IPS-15b (cell line): ENCODE results near the gene ZNF226.
"Not testable (repeated sequence)": the region's sequence is repeated elsewhere in the genome, so short reads cannot be mapped to it uniquely, and the experiment has no call there.

Experiments
- H3K27me3 ChIP-seq: one replicate; pipeline ENCODE4 v1.6.1; 2013; ENCODE audit warnings: low read length; ENCODE audit not compliant: control insufficient read depth, insufficient read depth
- H3K36me3 ChIP-seq: one replicate; pipeline ENCODE4 v1.6.1; 2013; ENCODE audit warnings: low read length; ENCODE audit not compliant: control insufficient read depth, insufficient read depth
- H3K4me1 ChIP-seq: one replicate; pipeline ENCODE4 v1.6.1; 2013; ENCODE audit warnings: mild to moderate bottlenecking, low read length; ENCODE audit not compliant: control insufficient read depth, insufficient read depth
- H3K4me3 ChIP-seq: one replicate; pipeline ENCODE4 v1.5.1; 2013; ENCODE audit warnings: low read depth, low read length
- H3K9ac ChIP-seq: one replicate; pipeline ENCODE4 v1.6.1; 2013; ENCODE audit warnings: low read depth, mild to moderate bottlenecking, low read length
- H3K9me3 ChIP-seq: one replicate; pipeline ENCODE4 v1.6.1; 2013; ENCODE audit warnings: mild to moderate bottlenecking, low read length; ENCODE audit not compliant: control insufficient read depth, insufficient read depth

ZNF226 gene

DNA sequence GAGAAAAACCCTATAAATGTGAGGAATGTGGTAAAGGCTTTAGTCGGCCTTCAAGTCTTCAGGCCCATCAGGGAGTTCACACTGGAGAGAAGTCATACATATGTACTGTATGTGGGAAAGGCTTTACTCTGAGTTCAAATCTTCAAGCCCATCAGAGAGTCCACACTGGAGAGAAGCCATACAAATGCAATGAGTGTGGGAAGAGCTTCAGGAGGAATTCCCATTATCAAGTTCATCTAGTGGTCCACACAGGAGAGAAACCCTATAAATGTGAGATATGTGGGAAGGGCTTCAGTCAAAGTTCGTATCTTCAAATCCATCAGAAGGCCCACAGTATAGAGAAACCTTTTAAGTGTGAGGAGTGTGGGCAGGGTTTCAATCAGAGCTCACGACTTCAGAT is 11.7 kb downstream of the ZNF226 start:
- peaks cover 9% of the 10 kb centered on the region for H3K9me3 ChIP-seq
- H3K27me3 ChIP-seq, result no peaks in the 10 kb centered on the region
- H3K36me3 ChIP-seq, result peaks cover 34% of the 10 kb centered on the region
- no peak overlapping the region for H3K4me3 ChIP-seq
- no peak overlapping the region for H3K9ac ChIP-seq
- H3K4me1 ChIP-seq, result no peaks in the 10 kb centered on the region

DNA sequence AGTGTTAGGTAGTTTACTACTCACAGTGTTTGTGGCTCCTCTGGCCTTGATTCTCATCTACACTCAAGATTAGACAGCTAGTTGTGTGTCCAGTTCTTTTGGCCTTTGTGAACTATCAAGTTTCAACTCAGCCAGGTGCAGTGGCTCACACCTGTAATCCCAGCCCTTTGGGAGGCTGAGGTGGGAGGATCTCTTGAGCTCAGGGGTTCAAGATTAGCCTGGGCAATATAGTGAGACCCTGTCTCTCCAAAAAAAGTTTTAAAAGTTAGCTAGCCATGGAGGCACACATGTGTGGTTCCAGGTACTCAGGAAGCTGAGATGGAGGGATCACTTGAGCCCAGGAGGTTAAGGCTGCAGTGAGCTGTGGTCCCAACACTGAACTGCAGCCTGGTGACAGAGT is 16.1 kb downstream of the ZNF226 start:
- no peak overlapping the region for H3K9ac ChIP-seq
- H3K9me3 ChIP-seq, result peaks cover 5% of the 10 kb centered on the region
- no peaks in the 10 kb centered on the region for H3K4me1 ChIP-seq
- H3K27me3 ChIP-seq, result no peaks in the 10 kb centered on the region
- H3K36me3 ChIP-seq, result peaks cover 12% of the 10 kb centered on the region
- no peak overlapping the region for H3K4me3 ChIP-seq

DNA sequence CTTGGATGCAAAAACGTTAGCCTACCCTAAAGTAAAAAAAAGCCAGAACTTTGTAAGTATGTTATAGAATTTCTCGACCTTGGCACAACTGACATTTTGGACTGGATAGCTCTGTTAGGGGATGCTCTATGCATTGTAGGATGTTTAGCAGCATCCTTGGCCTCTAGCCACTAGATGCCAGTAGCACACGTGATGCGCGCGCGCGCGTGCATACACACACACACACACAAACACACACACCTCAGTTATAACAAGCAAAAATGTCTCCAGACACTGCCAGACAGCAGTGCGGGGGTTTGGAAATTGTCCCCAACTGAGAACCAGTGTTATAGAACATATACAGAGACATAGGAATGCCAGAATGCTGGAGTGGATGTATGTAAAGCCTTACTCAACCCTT is 17.2 kb downstream of the ZNF226 start:
- Histone ChIP-seq H3K9me3 (no peaks in the 10 kb centered on the region), H3K9ac (no peak overlapping the region), H3K36me3 (peaks cover 2% of the 10 kb centered on the region), H3K27me3 (no peaks in the 10 kb centered on the region), H3K4me3 (no peak overlapping the region), H3K4me1 (no peaks in the 10 kb centered on the region)

DNA sequence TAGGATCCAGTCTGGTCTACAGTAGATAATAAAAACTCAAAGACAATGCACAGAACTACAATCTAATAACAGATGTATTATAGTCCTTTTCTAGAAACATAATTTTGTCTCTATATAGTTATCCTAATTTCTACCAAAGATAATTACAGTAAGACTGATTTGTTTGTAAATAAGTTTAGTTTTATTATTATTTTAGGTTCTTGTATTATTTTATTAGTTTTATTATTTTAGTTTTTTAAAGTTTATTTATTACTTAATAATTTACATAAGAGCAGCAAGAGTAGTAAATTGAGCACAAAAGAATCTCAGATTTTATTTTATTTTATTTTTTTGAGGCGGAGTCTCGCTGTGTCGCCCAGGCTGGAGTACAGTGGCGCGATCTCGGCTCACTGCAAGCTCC is 25.1 kb downstream of the ZNF226 start:
- Histone ChIP-seq H3K9ac (no peak overlapping the region), H3K9me3 (no peaks in the 10 kb centered on the region), H3K4me3 (no peak overlapping the region), H3K4me1 (no peaks in the 10 kb centered on the region), H3K27me3 (no peaks in the 10 kb centered on the region), H3K36me3 (no peaks in the 10 kb centered on the region)

DNA sequence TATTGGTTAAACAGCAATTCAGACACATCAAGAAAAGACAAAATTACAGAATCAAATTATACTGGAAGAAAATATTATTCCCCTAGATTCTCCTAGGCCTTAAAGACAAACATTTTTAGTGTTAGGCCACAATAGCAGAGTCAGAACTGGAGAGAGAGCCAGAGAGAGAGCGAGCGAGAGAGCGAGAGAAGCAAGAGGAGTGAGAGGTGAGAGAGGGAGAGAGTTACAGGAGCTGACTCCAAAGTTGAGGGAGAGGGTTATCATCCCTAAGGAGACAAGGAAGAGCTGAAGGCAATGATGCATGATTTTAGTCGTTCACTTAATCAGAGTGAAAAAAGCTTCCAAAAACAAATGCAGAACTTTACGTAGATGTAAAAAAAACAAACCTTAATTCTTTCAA is 27.2 kb downstream of the ZNF226 start:
- Histone ChIP-seq H3K9me3 (no peaks in the 10 kb centered on the region), H3K4me1 (no peaks in the 10 kb centered on the region), H3K4me3 (no peak overlapping the region), H3K36me3 (no peaks in the 10 kb centered on the region), H3K27me3 (no peaks in the 10 kb centered on the region), H3K9ac (no peak overlapping the region)

- Histone ChIP-seq H3K36me3 (no peaks in the 10 kb centered on the region), H3K4me3 (no peak overlapping the region), H3K9ac (no peak overlapping the region), H3K9me3 (no peaks in the 10 kb centered on the region), H3K4me1 (no peaks in the 10 kb centered on the region), H3K27me3 (no peaks in the 10 kb centered on the region)
Observed at GRCh38 chr19:44196772-44197171, 31.9 kb downstream of the ZNF226 start.

DNA sequence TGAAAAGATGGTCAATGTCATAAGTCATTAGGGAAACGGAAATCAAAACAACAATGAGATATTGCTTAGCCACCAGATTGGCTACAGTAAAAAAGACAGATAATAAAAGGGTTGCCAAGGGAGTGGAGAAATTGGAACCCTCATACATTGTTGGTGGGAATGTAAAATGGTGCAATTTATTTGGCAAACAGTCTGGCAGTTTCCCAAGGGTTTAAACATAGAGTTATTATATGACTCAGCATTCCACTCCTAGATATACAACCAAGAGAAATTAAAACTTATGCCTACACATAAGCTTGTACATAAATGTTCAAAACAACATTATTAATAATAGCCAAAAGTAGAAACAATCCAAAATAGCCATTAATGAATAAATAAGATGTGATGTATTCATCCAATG is 37.6 kb downstream of the ZNF226 start:
- Histone ChIP-seq H3K36me3 (no peaks in the 10 kb centered on the region), H3K27me3 (no peaks in the 10 kb centered on the region), H3K4me3 (no peak overlapping the region), H3K9ac (no peak overlapping the region), H3K4me1 (no peaks in the 10 kb centered on the region), H3K9me3 (no peaks in the 10 kb centered on the region)

DNA sequence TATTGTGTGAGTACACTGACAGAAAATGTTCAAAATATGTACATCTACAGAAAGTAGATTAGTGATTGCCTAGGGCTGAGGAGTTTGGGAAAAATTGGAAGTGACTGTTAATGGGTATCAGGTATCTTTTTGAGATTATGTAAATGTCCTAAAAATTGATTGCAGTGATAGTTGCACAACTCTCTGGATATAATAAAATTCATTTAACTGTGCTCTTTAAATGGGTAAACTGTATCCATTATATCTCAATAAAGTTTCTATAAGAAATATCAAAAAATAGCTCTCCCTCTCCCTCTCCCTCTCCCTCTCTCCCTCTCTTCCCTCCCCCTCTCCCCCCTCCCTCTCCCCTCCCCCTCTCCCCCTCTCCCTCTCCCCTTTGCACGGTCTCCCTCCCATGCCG is 38.1 kb downstream of the ZNF226 start:
- H3K4me3 ChIP-seq, result no peak overlapping the region
- H3K27me3 ChIP-seq, result no peaks in the 10 kb centered on the region
- no peaks in the 10 kb centered on the region for H3K9me3 ChIP-seq
- no peaks in the 10 kb centered on the region for H3K36me3 ChIP-seq
- no peaks in the 10 kb centered on the region for H3K4me1 ChIP-seq
- H3K9ac ChIP-seq, result no peak overlapping the region

DNA sequence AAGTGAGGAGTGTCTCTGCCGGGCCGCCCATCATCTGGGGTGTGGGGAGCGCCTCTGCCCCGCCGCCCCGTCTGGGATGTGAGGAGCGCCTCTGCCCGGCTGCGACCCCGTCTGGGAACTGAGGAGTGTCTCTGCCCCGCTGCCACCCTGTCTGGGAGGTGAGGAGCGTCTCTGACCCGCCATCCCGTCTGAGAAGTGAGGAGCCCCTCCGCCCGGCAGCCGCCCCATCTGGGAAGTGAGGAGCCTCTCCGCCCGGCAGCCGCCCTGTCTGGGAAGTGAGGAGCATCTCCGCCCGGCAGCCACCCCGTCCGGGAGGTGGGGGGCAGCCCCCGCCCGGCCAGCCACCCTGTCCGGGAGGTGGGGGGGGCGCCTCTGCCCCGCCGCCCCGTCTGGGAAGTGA is 39.0 kb downstream of the ZNF226 start:
- H3K4me1 ChIP-seq, H3K9me3 ChIP-seq, H3K9ac ChIP-seq, H3K4me3 ChIP-seq, H3K36me3 ChIP-seq, H3K27me3 ChIP-seq: not testable (repeated sequence)

- Histone ChIP-seq H3K4me1 (no peaks in the 10 kb centered on the region), H3K36me3 (no peaks in the 10 kb centered on the region), H3K9me3 (no peaks in the 10 kb centered on the region), H3K27me3 (no peaks in the 10 kb centered on the region), H3K4me3 (no peak overlapping the region), H3K9ac (no peak overlapping the region)
Observed at GRCh38 chr19:44204772-44205171, 39.9 kb downstream of the ZNF226 start.

- Histone ChIP-seq H3K27me3 (no peaks in the 10 kb centered on the region), H3K9ac (peak overlapping the region; percentile 88), H3K4me3 (peak overlapping the region; percentile 95), H3K9me3 (no peaks in the 10 kb centered on the region), H3K36me3 (no peaks in the 10 kb centered on the region), H3K4me1 (no peaks in the 10 kb centered on the region)
Observed at GRCh38 chr19:44207126-44207803, 42.4 kb downstream of the ZNF226 start.

DNA sequence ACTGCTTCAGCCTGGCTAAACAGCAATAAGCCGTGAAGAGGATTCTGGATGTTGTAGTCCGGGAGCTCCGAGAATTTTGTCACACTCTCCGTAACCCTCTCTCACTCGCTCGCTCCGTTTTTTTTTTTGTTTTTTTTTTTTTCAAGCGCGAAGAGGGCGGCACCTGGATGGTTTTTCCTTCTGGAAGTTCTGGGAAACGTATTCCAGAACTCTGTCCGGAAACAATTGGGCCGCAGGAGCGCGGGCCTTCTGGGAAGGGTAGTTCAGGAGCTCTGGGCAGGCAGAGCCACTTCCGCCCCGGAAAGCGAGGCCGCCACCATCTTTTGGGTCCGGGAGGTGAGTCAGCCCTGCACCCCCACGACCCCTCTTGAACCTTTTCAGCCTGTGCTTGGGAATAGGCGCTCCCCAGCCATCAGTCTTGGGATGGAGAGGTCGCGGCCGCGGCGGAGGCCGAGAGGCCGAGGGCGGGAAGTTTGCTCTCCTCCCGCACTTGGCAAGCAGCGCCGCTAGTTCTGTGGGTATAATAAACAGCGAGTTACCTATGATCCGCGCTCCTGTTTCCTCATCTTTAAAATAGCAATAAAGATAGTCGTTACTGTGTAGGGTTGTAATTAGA is 47.5 kb downstream of the ZNF226 start, which contains the start of gene ZNF227:
Gene ZNF227 (plus strand): TSS at position 283 of the 616 bp plus-strand sequence. CDS start 5,261 bp downstream, outside the sequence.
- peak within 1 kb of the TSS; percentile 96 for H3K9ac ChIP-seq
- H3K9me3 ChIP-seq, result no peaks in the 10 kb centered on the region
- peak within 1 kb of the TSS; percentile 89 for H3K4me3 ChIP-seq
- no peaks in the 10 kb centered on the region for H3K36me3 ChIP-seq
- no peaks in the 10 kb centered on the region for H3K27me3 ChIP-seq
- no peaks in the 10 kb centered on the region for H3K4me1 ChIP-seq
